GM18861 (cell line): Measurements from ENCODE around the gene OTOG.

Experiments used
- ATAC-seq: cut with Tn5 transposase; IDR thresholded peaks from one replicate; pipeline ENCODE4 v1.9.1; 2021; ENCODE audit not compliant: unreplicated experiment

Gene OTOG

DNA sequence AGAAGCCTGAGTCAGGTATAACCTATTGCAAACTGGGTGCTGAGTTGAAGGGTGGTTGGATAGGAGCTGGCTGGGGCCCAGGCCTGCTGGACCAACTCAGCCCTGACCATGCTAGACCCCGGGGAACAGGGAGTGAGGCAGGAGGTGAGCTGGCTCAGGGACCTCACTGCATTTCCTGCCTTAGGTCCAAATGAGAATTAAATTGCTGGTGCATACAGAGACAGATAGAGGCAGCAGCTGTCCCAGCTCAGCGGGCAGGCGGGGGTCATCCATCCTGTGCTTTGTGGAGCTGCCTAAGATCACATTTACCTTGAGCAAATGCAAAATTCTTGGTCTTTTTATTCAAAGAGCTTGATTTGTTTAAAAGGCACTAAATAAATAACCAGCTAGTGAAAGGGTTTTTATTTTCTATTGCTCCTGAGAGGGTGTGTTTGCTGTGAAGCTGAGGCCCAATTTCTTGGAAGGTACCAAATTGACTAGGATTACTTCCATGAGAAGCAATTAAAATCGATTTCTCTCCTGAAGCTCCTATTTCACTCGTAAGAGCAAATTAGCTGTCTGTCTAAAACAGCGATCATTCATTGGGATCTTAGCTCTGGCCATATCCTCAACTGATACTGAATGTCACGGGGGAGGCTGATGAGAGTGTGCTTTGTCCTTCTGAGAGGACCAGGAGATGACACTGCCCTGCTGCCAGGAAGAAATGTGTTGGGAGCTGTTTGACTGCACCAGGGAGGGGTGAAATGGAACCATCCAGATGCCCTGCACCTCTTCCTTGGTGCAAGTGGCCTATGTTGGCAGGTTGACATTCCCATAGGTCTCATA is 27.8 kb upstream of the OTOG start:
- no peak for ATAC-seq

DNA sequence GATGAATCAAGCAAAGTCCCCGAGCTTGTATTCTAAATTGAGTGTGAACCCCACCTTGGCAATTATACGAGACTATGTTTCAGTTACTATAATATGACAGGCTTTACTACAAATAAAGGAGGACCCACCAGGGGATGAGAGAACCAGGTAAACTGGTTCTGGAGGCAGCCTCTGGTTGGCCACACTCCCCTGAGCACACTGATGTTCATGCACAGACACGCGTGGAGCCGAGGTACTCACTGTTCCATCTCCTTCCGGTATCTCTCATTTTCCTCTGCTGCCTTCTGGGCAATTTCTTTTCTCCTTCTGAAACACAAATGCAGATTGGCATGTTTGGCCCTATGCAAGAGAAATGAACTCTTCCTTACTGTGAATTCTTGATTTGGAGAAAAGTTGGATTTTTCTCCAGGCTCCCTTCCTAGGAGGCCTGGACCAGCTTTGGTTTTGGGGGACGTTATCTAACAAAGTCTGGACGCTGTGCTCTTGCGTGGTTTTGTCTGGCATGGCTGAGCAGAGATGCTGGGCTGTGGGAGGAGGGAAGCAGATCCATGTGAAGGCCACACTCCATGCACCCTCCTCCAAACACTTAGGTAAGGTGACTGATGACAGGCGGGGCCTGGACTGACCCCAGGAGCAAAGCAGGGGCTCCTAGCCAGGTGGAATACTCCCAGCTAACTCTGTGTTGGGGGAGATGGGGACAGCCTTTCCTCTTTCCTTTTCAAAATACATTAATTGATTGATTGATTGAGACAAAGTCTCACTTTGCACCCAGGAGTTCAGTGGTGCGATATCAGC is 25.8 kb upstream of the OTOG start:
- ATAC-seq, result no peak

- no peak for ATAC-seq
Observed at GRCh38 chr11:17522655-17523054, 24.4 kb upstream of the OTOG start.

DNA sequence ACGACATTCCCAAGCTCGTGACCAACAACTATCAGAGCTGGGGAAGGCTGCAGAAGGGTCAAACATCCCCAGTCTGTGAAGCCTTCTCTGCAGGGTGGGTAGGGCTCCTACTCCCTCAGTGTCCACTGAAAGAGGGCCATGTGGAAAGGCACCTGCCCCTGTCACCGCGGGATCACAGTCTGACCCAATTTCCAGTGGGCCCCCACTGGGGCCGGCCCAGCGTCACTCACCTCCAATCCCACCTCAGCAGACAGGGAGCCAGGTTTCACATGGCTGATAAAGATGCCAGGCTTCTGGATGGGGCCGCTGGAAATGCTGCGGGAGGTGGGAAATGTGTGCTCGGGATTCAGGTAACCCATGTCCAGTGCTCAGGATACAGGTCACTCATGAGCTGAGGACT is 22.8 kb upstream of the OTOG start:
- ATAC-seq, result no peak

GRCh38 chr11:17525570-17525969 is 21.5 kb upstream of the OTOG start:
- ATAC-seq, result no peak

GRCh38 chr11:17526326-17526725 is 20.7 kb upstream of the OTOG start:
- ATAC-seq, result no peak

GRCh38 chr11:17526931-17527627 is 20.0 kb upstream of the OTOG start:
- no peak for ATAC-seq

DNA sequence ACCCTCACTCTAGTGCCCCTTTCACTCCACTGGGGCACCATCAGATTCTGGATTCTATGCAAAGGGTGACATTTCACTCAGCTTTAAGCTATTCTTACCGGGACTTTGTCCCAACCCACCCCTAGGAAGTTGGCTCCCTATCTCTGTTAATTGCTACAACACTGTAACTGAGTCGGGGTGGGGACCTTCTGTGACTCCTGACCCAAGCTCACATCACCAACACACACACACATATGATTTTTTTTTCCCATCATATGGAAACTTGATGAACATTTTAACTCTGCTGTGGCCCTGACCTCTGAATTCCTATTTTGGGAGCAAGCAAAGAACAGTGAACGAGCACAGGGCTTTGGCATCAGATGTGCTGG is 19.4 kb upstream of the OTOG start:
- ATAC-seq, result no peak

DNA sequence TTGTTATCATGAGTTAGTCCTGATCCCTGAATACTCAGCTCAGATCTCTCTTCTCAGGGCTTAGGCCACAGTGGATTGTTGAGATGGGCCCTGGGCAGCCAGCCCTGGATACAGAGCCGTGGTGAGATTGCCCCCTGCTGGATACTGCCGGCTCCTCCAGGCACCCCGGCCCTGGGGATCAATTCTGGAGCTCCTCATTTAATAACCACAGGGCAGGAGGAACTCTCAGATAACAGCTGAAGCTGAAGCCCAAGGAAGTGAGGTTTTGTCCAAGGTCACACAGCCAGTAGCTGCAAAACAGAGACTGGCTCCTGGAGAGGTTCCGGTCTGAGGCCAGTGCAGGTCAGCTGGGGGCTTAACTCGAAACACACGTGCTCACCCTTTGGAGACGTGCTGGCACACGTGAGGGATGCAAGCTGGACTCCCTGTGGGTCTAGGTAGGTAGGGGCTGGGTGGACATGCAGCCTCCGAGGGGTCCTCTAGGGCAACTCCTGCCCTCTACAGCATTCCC is 18.8 kb upstream of the OTOG start:
- no peak for ATAC-seq

- no peak for ATAC-seq
Observed at GRCh38 chr11:17528906-17529843, 17.9 kb upstream of the OTOG start.

GRCh38 chr11:17529844-17530185 is 17.2 kb upstream of the OTOG start:
- ATAC-seq, result no peak

DNA sequence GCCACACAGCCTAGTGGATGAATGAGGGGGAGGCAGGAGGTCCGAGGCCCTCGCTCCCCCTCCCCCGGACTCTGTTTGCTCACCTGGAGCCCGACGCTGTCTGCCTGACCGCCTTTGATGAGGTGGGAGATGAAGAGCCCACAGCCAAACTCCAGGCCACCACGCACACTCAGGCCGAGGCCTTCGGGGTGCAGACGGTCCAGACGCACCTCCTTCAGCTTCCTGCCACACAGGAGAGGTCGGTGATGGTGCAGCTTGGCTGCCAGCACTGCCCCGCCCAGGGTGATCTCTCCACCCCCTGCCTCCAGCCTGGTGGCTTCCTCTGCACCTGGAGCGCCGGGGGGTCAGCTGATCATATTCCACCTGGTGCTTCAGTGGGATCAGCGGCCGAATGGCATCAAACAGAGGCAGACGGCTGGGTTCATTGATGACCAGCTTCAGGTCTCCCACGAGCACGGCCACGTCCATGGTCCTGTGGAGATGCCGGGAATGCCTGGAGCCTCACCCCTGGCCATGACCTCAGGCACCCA is 15.9 kb upstream of the OTOG start:
- ATAC-seq, result no peak

GRCh38 chr11:17531636-17532113 is 15.4 kb upstream of the OTOG start:
- no peak for ATAC-seq

GRCh38 chr11:17532784-17533183 is 14.3 kb upstream of the OTOG start:
- ATAC-seq, result no peak

GRCh38 chr11:17533341-17533740 is 13.7 kb upstream of the OTOG start:
- no peak for ATAC-seq

DNA sequence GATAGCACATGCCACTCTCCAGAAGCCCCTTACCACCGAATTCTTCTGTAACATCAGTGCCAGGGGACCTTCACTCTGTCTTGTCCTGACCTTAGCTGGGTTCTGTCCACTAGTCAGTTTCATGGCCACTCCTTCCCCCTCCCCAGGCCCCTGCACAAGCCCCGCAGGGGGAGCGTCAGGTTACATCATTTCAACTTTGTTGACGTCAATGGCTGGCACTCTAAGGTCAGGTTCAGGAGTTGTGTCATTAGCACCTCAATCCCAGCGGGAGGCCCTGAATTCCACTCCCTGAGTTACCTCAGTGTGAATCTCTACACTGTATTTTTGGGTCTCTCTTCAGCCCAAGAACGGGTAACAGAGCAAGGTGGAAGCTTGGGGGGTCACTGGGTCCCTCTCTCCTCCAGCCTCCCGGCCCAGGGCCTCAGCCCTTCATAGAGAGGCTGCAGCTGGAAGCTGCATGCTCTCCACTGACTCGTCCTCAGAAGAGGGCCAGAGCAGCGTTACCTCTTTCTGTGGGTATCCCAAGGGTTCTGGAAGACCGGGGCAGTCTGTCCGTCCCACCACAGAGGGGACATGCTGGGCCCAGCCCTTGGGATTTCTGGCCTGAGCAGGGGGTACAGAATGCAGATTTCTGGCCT is 13.2 kb upstream of the OTOG start:
- no peak for ATAC-seq

- no peak for ATAC-seq
Observed at GRCh38 chr11:17535488-17535887, 11.6 kb upstream of the OTOG start.

GRCh38 chr11:17537261-17537660 is 9.8 kb upstream of the OTOG start:
- ATAC-seq, result no peak

- no peak for ATAC-seq
Observed at GRCh38 chr11:17538054-17538453, 9.0 kb upstream of the OTOG start.

DNA sequence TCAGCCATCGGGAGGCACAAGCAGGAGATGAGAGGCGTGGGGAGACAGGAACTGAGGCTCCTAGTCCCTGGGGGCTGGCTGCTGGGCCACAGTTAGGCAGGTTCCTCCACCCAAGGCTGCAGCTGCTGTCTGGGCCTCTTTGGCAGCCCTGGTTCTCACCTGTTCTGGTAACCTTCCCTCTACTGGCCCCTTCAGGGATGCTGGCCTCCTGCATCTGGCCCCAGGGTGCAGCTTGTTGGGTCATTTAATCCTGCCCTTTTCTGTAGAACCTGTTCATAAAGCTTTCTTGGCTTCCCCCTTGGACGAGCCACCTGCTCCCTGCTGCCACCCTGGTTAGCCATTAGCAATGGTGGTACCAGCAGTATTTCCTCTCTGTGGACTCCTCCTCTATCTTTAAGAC is 8.3 kb upstream of the OTOG start:
- no peak for ATAC-seq
